LoVo (cell line): Measurements from ENCODE around the gene ZBP1.
A peak's percentile ranks its signal among the peaks of the same experiment; 100 is the strongest.

Source experiments
- DNase-seq: peaks from one replicate; pipeline ENCODE4 v3.0.0-alpha.2; 2016; ENCODE audit warnings: low spot score

The ZBP1 gene

DNA sequence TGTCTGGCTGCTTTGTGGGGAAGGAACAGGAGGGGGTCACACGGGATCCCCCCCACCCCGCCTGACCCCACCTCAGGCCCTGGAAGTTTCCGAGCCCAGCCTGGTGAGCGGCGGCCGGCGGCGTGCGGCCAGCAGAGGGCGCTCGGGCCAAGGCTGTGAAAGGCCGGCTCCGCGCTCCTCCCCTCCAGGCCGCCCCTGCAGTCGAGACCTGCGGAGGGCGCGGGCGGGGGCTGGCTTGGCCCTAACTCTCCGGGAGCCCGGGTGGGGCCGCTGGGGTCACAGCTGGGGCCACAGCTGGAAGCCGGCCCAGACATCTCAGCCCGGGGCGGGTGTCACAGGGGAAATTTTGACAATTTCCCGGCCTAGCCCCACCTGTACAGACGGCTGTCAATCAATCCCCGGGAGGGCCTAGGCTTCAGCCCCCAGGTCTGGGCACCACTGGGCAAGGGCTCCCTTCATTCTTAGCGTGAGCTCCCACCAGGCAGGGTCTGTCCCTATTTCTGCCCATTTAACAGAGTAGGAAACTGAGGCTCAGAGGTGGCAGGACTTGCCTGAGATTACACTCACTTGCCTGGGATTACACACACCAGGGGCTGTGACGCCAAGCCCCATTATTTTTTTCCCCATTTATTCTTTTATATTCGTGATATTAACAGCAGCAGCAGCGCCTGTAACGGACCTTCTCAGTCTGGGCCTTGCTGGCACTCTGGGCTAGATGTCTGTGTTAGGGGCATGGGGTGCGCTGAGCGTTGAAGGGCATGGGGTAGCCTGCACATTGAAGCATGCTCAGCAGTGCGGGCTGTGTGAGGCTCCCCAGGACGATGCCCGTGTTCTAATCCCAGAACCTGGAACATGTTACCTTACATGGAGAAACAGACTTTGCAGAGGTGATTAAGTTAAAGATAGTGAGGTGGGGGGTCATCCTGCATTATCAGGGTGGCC lies 23.0 kb downstream of the ZBP1 start:
- DNase-seq = peak; percentile 63

DNA sequence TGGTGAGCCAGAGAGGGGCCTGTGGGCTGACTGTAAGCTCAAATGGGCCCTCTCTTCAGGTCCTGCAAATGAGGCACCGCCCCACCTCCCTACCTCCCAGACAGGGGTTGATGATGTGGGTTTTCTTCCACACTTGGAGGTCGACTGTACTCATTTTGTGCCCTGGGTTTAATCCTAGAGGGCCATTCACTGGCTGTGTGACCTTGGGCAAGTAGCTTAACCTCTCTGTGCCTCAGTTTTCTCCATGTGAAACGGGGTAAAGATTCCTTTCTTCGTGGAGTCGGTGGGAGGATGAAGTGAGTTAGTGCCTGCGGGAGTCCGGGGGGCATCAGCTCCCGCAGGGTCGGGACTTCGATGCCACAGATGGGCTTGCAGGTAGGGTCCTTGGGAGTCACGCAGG lies 23.9 kb downstream of the ZBP1 start:
- no peak for DNase-seq

DNA sequence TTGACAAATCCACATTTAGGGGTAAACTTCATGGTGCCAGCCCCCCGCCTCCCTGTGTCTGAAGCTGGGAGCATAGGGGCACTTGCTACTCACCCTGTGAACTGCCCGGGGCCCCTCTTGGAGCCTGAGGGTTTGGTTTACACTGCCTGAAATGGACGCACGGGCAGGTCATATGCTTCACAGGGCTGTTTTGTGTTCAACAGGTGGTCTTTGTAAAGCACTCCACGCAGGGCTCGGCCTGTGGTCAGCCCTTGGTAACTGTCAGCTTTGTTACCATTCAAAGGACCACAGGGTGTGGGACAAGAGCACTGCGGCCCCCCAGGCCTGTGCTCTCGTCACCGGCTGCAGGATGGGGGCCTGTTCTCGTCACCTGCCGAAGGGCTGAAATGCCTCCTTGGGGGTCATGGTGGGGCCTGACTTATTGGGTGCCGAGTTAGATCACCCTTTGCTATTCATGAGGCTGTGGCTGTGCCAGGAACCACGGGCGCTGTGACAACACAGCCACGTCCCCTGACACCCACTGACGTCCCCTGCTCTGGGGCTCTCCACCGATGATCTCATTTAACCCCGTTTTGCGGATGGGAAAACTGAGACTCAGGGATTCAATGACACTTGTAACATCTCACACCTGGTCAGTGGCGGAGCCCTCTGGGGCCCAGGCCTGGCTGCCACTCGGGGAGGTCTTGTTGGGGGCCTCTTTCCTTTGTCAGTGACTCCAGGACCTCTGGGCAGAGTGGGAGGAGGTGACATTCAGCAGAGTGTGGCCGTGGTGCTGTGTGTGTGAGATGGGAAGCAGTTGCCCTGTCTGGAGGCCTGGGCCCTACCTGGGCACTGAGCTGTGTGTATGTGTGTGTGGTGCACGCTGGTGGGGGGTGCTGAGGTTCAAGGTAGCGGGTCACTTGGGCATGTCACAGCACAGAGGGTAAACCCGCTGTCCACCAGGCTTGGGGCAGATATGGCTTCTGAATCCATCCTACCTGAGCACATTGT lies 24.9 kb downstream of the ZBP1 start:
- DNase-seq = no peak

DNA sequence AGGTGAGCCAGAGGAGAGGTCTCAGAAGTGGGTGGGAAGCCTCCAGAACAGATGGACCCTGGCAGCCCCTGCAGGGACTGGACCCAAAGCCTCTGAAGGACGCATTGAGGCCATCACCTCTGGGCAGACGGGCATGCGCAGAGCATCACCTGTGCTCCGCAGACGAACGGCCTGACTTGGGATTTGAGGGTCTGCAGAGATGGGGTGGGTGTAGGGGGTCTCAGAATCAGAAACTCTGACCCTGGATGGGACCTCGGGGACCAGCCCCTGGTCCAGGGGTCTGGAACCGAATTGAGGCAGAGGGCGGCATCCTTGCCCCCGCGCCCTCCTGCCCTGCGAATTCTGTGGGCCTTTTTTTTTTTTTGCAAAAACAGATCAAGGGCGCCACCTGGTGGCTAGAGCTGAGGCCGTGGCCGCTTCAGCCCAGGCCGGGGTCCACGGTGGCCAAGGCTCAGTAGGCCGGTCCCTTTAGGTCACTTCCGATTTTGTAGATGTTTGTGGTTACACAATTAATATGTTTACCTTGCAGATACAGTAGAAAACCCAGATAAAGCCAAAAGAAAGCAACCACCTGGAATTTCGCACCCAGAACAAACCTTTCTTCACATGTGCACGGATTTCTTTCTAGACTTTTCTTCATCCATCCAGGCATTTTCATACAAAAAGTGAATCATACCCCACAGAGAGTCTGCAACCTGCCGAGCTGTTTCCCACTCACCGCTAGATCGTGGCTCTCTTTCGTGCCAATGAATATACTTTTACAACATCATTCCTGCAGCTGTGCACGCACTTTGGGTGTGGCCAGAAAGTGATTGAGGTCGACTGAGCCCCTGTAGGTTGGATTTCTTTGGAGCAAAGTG lies 25.9 kb downstream of the ZBP1 start:
- peak; percentile 36 for DNase-seq

DNA sequence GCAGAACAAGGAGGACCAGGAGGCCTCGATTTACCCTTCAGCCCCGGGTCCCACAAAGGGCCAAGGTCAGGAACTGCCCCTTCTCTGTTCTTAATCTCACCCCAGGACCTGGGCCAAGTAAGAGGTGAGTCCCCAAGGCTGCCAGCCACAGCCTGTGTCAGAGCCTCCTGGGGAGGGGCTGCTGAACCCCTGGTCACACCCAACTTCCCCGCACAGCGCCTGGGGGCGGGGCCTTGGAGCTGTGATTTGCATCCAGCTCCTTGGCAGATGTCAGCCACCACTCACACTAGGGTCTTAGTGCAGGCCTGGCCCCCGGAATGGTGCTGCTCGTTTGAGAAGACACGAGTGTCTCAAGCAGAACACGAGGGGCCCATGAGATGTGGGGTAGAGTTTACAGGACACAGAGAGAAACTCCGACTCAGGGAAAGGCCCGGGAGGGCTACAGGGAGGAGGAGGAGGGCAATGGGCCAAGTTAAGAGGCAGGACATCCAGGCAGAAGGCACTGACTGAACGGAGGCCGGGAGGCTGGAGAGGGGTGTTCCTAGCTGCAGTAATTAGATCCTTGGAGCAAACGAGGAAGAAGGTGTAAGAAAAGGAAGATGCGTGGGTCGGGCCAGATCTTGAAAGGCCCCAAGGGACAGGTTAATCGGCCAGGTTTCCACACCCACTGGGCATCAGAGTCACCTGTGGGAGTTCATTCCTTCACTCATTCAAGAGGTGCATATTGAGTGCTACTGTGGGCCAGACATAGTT lies 26.9 kb downstream of the ZBP1 start:
- DNase-seq = no peak

DNA sequence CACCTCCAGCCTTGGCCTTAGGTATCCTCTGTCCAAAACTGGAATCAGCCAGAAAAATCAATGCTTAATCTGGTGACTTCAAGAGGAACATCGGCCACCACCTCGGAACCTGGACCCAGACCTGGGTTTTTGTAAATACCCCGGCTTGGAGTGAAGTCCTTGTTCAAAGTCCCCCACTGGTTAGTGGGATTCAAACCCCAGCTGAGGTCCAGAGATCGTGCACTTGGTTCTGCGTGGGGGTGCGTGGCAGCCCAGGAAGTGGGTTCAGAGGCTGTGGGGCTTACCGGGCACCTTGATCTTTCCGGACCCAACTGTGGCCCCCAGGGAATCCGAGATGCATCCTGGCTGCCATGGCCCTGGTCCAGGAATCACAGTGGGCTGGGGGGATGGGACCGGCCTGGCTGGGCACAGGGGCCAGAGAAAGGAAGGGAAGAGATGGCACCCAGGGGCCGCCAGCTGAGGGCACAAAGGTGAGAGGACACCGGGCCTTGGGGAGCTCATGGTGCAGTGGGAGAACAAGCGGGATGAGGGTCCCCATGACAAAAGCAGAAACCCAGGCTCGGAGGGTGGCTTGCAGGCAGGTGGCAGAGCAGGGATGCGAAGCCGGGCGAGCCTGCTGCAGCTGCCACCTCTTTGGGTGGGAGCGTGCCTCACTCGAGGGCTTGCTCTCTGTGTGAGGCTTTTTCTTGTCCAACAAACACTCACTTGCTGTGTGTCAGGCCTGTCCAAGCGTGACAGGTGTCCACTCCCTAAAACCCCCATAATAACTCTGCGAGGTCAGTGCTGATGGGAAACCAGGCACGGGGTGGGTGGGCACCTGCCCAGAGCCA lies 27.7 kb downstream of the ZBP1 start:
- DNase-seq = no peak

DNA sequence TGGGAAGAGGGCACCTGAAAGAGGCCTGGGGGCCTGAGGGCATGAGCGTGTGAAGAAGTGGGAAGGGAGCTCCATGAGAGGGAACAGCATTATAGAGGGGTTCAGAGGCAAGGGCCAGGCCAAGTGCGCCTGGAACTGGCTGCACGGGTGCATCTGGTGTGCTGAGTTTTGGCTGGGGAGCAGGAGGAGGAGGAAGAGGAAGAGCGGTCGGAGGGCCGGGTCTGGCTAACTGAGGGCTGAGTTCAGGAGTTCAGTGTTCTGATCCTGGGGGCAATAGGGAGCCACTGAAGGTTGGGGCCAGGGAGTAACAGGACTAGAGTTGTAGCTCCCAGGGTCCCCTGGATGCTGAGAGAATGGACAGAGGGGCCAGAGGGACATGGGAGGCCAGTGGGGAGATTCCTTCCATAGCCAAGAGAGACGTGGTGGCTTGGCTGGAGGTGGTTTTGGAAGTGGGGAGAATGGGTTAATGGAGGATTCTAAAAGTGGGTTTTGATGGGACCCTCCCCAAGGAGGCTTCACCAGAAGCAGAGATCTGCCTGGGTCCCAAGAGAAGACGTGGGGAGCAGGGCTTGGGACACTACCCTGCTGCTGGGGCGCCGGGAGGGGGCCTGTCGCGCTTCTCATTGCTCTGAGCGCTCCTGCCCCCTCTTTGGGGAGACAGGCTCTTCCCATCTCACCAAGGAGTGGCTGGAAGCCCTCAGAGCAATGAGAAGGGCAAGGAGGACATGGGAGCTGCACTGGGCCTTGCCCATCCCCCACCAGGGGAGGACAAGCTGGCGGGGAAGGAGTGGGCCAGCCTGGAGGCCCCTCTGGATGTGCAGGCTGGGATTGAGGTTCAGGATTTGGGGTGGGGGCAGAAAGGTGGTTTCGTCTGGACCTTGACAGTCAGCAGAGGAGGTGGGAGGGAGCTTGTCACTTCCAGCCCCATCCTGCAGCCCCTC lies 28.7 kb downstream of the ZBP1 start:
- no peak for DNase-seq

DNA sequence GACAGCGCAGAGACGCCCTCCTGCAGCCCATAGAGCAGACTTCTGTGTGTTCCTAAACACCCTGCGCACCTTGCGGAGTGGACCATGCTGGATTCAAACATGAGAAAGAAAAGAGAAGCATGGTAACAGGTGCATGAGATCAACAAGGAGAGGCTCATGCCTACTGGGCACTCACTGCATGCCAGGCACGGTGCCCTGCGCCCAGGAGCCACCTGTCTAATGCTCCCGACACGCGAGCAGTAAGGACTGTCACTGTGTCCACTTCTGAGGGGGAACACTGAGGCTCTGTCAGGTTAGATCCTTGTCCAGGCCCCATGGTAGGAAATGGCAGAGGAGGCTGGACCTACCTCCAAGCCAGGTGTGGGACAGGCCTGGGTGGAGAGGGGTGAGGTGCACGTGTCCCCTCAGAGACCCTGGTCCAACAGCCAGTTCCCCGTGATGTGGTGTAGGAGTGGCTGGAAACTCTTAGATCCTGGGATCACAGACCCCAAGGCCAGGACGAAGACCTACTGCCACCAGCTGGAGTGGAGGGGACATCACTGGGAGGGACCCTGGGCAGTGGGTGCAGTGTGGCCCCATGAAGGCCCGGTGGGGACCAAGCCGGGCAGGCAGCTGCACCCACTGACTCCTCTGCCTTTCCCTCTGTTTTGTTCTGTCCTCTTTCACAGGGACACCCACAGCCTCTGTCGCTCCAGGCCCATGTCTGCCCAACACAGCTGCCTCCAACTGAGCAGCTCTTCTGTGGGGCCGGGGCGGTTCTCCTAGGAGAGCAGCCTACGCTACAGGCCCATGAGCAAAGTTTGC lies 29.5 kb downstream of the ZBP1 start:
- DNase-seq = no peak

DNA sequence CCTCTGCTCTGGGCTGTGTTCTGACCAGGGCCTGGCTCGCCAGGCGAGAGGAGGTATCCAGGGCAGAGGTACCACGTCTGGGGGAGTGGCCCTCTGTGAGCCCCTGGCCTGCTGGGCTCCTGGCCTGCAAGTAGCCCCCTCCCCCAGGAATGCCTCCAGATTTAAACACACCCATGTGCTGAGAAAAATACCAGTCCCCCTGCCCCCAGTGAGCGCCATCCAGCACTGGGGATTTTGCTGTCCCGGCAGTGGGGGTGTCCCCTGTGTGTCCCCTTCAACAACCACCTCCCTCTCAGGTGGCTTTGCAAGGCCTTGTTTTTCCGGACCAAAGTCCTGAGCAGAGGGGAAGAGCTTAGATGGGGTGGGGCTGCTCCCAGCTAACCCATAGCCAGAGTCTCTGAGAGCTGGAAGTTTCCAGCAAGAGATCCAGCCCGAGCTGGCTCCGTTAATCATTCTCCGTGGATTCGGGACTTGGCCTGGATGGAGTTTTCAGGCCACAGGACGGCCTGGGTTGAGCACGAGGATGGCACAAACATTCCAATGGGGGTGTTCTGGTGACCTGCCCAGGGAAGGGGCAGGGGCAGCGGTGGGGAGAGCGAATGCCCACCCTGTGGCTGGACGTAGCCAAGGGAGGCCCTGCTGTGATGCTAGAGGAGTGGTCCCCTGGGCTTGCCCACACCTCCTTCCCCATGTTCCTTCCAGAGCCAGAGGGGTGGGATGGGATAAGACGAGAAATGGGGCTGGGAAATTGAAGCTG lies 30.3 kb downstream of the ZBP1 start:
- no peak for DNase-seq

DNA sequence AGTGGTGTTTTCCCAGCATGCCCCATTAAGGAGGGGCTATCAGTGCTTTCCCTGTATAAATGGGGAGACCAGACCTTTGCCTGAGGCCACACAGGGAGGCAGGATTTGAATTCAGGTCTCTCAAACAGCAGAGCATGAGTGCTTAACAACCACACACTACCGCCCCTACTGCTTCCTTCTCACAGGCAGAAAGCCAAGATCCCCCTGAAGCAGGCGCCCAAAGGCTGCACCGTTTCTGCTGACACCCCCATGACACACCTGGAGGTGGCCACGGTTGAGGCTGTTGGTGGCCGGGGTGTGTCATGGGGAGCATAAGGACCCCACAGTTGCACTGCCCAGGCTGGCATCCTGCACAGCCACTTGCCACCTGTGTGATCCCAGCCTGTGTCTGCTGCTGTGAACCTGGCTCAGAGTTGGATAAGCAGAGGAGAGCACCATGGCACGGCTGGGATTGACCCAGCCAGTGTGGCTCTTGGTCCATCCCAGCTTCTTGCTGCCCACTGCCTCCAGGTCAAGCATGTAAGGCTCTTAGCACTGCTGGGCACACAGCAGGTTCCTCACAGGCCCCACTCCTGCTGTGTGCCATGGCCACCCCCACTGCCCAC lies 31.0 kb downstream of the ZBP1 start:
- no peak for DNase-seq

DNA sequence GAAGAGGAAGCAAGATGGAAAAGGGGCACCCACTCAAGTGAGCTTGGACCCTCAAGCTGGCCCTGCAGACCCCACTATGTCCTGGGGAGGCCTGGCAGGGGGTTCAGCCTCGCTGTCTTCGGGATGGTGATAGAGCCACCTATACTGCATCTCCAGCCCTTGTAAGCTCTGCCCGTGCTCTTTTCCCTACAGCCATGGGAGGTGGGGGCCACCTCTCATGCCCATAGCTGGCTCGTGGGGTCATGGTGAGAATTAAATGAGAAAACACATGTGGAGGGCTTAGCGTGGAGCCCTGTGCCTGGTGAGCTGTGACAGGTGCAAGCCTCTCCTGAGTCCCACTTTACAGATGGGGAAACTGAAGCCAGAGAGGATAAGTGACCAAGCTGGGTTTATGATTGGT lies 31.6 kb downstream of the ZBP1 start:
- no peak for DNase-seq

DNA sequence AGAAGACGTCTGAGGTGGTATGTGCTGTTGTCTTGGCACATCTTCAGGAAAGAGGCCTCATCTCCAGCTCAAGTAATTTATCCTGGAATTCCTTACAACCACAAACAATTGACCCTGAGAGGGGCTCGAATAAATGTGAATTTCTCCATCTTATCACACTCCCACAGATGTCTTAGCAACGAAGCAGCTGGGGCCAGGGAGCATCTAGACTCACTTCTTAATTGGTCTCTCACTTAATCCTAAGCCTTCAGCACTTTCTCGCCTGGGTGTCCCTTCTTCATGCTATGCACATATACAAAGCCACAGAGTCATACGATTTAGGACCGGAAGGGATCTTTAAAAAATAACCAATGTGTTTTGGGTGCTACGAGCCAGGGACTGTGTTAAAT lies 32.2 kb downstream of the ZBP1 start:
- DNase-seq = no peak

DNA sequence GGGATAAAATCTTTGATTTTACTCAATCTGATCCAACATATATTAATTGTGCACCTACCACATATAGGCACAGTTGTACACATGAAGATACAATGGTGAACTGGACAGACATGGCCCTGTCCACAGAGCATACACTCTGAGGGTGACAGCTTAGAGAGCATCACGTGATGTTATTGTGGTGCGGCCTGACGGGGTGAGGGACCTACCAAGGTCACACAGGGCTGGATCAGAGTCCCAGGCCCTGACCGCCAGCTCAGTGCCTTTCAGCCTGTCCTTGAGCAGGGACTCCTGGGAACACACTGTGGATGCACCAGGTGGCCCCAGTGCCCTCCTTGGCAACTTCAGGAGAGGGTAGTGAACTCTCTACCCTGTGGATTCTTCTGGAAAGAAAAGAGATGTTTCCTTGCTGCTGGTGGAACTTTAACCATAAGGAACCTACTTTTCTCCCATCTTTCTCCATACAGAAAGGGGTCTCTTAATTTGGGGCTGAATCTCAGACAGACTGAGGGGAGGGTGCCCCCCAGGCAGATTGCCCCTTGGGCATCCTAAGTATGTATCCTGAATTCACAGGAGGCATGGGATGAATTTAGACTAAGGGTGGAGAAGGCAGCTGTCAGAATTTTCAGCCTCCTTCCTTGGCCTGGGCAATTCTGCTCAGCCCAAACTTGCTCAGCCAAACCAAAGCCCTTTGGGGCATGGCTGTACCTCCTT lies 32.8 kb downstream of the ZBP1 start:
- DNase-seq = no peak

DNA sequence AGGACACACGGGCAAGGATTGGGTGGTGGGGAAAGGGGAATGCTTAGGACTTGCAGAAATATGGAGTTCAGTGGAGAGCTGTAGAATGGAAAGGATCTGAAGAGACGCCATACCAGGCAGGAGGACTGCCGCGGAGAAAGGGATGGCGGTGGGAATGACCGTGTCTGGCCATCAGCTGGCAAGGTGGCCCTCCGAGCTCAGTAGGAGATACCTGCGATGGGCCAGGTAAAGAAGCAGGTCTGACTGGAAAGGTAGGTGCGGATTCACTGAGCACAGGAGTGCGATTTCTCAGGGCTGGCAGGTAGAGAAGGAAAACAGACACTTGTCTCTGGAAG lies 33.3 kb downstream of the ZBP1 start:
- DNase-seq = no peak

DNA sequence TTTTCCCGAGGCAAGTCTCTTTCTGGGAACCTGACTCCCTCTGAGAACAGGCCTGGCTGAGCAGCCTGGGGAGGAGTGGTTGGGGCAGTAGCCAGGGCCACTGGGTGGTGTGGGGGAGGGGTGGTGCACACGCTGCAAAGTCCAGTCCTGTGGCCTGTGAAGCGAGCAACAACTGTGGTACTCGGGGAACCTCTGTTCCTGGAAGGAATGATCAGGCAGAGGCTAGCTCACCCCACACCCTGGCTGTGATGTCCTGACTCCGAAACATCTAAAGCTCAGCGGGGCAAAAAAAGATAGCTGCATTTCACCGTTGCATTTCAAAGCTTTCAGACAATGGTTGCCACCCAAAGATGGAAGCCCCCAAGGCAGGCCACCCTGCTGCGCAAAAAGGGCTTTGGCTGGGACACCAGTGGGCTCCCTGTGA lies 33.8 kb downstream of the ZBP1 start:
- no peak for DNase-seq

DNA sequence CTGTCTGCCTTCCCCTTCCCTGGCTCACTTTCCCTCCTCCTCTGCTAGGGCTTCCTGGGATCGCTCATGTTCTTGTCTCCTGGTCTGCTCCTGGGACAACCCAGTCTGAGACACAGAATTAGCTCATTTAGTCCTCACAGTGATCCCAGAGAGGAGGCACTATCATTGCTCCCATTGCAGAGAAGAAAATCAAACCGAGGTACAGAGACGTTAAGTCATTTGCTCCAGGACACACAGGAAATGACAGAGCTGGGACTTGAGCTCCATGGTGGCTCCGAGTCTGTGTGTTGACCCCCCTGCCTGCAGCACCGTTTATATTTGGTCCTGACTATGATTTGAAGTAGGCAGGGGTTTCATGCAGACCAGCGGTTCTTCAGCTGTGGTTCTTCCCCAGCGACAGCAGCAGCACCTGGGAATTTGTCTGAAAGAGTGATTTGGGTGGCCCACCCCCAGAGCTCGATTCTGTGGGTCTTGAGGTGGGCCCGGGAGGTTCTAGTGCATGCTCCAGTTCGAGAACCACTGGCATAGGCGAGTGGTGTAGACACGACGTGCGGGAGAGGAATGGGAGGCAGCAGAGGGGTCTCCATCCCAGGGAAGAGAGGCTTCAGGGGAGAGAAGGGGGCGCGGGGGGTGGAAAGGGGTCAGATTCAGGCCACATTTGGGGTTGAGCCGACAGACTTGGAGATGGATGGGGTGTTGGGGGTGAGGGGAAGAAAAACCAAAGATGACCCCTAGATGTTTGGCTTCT lies 34.6 kb downstream of the ZBP1 start:
- DNase-seq = no peak
